GM18951 (cell line): ENCODE data around the gene TRAF3IP1.
"Not testable (repeated sequence)": the region's sequence is repeated elsewhere in the genome, so short reads cannot be mapped to it uniquely, and the experiment has no call there.

ENCODE experiments used
- POLR2A ChIP-seq: IDR thresholded peaks from 4 replicates; pipeline ENCODE4 v1.6.1; 2011; ENCODE audit warnings: mild to moderate bottlenecking; ENCODE audit not compliant: insufficient read length, insufficient read depth; ENCODE audit errors: extremely low read depth
- in situ Hi-C: fragments of 300-500 bp; cut with MboI; formaldehyde crosslinking; loops from one replicate; pipeline ENCODE4 v1.12.0; 2022; ENCODE audit warnings: low sequenced_read_pairs, mixed read lengths, inconsistent platforms; ENCODE audit not compliant: unreplicated experiment

The TRAF3IP1 gene, protein sequence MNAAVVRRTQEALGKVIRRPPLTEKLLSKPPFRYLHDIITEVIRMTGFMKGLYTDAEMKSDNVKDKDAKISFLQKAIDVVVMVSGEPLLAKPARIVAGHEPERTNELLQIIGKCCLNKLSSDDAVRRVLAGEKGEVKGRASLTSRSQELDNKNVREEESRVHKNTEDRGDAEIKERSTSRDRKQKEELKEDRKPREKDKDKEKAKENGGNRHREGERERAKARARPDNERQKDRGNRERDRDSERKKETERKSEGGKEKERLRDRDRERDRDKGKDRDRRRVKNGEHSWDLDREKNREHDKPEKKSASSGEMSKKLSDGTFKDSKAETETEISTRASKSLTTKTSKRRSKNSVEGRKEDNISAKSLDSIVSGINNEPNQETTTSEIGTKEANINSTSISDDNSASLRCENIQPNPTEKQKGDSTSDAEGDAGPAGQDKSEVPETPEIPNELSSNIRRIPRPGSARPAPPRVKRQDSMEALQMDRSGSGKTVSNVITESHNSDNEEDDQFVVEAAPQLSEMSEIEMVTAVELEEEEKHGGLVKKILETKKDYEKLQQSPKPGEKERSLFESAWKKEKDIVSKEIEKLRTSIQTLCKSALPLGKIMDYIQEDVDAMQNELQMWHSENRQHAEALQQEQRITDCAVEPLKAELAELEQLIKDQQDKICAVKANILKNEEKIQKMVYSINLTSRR

DNA sequence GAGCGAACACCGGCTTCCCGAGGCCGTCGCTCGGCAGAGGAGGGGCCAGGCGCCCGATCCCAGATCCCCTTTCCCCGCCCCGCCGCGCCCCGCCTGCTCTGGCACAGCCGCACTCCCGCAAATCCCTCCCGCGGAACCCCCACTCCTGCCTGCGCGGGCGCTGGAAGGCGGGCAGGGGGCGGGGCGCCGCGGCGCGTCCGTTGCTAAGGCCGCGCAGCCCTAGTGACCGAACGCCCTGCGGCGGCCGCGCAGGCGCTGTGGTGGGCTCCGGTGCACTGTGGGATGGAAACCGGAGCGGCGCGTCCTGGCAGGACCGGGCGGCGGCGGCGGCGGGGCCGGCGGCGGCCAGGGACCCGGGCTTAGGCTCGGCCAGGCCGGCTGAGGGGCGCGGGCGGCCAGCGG is at the start of gene TRAF3IP1:
TSS of gene TRAF3IP1 (plus strand) at position 273 of the 402 bp plus-strand sequence. CDS start 145 bp downstream, outside the sequence.
- TF ChIP-seq POLR2A, result peak; percentile 47
- in situ Hi-C loops, result no loop called here

DNA sequence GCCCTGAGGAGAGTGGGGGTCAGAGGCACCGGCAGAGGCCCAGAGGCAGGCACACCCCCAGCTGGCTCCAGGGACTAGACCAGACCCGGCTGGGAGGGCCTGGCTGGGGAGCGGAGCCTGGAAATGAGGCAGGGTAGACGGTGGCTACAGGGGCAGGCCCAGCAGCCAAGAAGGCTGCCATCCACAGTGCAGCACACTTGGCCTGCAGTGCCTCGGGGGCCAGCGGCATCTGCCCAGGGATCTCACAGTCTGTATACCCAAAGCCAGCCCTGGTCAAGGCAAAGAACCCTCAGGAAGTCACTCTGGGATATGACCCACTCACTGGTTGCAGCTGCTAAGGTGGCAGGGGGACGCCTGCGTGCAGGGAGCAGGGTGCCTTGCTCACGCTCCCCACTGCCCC is 49.7 kb upstream of the TRAF3IP1 start:
- no peak for TF ChIP-seq POLR2A

DNA sequence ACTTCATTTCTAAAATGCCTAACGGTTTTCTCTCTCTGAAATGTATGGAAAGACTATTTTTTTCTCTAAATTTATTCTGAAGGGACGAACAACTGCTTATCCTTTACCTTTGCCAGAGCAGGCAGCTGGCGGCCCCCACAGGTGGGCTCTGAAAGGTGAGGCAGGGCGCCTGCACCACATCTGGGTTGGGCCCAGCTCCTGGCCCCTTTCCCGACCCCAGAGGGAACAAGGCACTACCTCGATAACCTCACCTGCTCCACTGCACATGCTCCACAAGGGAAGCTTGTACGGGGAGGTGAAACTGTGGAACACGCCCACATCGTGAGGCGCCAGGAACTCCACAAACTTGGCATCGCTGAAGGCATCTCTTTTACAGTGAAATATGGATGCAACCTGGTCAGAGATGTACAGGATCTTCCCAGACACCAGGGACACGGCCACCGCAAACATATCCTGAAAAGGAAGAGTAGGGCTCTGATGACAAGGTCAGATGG is 49.2 kb upstream of the TRAF3IP1 start:
- no peak for TF ChIP-seq POLR2A
- in situ Hi-C loops, result no loop called here

More for the DNA sequence above, 49.7 kb upstream of the TRAF3IP1 start:
- in situ Hi-C loops, result no loop called here

DNA sequence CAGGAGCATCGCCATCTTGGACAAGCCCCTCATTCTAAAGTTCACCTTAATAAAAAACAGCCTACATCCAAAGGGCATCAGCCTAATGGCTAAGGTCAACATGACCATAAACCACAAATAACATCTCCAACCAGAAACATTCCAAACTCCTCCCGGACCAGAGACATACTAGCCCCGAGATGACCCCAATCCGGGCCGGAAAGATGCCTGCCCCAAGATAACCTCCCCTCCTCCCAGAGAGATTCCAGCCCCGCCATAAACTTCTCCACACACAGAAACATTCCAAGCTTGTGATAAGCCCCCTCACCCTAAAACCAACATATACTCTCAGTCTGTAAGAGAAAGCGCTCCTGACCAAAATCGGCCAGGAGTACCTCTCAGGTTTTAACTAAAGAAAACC is 48.6 kb upstream of the TRAF3IP1 start:
- in situ Hi-C loops, result not testable (repeated sequence)

DNA sequence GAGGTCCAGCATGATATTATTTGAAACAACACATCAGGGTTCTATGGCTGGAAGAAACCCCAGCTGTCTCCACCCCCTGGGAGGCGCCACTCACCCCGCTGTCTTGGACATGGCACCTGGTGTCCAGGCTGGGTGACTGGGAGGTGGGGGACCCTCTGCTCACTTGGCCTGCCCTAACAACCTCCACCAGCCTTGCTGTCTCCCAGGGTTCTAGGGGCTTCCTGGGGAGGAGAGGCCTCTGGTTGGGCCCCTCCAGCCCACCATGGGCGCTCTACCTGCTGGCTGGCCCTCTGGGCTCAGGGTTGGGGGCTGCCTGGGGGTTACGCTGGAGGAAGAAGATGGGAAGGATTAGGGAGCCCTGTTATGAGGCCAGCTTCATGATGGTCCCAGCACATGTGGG is 48.2 kb upstream of the TRAF3IP1 start:
- in situ Hi-C loops, result no loop called here
- TF ChIP-seq POLR2A, result no peak

DNA sequence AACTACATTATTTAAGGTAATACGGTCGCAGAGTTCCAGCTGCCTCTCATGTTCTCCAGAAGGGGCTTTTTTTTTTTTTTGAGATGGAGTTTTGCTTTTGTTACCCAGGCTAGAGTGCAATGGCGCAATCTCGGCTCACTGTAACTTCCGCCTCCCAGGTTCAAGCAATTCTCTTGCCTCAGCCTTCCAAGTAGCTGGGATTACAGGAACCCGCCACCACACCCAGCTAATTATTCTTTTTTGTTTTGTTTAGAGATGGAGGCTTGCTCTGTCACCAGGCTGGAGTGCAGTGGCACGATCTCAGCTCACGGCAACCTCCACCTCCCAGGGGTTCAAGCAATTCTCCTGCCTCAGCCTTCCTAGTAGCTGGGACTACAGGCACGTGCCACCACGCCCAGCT is 46.9 kb upstream of the TRAF3IP1 start:
- in situ Hi-C loops, result not testable (repeated sequence)

DNA sequence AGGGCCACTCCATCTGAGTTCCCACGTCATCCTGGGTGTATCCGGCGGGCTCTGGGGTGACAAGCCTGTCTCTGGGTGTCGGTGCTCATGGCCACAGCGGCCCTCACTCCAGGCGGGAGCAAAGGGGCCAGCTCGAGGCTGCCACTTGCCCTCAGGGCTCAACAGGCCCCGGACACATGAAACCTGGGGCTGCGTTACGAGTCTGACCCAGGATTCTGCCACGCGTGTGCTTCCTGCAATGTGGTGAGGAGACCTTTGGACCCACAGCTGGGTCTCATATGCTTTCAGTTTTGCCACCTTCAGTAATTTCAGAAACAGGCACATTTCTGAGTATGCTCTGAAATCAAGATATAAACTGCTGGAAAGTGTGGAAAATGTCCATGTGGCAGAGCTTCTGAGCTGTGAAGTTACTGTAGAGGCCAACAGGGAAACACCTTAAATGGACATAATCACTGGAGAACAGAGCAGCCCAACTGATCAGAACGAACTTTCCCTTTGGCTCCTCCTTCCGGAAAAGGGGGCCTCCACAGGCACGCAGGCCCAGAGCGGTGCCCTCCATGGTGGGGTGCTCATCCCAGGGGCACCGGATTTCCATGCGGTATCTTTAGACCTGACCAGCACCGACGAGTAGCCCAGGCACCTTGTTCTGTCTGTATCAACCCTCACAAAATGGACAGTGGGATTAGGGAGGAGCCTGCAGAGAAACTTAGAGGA is 46.0 kb upstream of the TRAF3IP1 start:
- TF ChIP-seq POLR2A, result no peak
- in situ Hi-C loops, result no loop called here

DNA sequence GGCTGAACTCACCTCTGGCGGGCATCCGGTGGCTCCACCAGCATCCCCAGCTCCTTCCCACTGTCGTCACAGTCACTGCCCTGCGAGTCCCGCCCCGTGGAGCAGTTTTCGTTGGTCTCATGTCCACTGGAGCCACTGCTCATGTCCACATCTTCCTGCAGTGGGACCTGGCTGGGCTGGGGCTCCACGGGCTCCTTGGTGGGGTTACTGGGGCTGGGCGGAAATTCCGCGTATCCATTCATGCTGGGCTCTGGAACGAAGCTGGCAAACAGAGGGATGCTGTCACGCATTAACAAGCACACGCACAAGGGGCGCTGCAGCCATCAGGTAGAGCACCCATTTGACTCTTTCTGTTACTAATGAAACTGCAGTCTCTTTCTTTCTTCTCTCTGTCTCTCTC is 42.6 kb upstream of the TRAF3IP1 start:
- in situ Hi-C loops, result no loop called here
- TF ChIP-seq POLR2A, result no peak

DNA sequence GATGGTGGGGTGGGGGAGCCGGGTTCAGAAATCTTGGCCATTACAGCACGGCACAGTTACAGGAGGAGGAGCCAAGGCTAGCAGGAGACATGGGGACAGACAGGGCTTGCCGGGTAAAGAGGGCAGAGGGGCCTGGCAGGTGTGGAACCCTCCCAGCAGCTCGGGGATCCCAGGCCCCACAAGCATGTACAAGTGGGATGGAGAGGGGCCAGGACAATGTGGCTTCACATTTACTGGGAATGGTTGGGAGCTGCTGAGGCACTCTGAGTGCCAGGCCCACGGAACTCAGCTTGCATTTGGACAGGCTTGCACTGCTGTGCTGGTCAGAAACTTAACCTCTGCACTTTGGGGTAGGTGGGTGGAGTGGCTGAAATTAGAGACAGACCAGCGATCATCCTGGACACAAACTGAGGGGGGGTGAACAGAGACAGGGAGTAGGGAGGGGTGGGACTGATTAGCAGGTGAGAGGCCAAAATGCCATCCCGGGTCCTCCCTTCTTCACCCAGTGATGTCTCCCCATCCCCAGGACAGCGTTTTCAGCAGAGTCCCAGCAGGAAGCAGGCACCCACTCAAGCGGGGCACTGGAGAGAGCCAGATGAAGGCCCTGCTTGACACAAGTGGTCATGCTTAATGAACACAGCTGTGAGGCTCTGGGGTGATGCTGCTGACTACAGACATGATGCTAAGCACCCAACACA is 41.5 kb upstream of the TRAF3IP1 start:
- in situ Hi-C loops, result no loop called here
- no peak for TF ChIP-seq POLR2A

DNA sequence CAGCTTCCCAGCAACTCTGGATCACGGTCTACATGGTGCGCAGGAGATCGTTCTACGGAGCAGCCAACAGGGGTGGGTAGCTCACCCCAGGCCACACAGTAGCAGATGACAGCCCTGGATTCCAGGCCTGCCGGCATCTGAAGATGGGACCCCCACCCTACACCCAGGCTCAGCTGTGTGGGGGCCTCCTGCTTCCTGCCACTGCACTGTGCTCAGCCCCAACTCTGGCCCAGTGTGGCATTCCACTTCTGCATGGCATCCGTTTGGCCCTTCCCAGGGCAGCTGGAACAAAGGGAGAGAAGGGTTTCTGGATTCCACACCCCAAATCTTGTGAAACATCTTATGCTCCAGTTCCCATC is 41.0 kb upstream of the TRAF3IP1 start:
- no peak for TF ChIP-seq POLR2A
- in situ Hi-C loops, result no loop called here

DNA sequence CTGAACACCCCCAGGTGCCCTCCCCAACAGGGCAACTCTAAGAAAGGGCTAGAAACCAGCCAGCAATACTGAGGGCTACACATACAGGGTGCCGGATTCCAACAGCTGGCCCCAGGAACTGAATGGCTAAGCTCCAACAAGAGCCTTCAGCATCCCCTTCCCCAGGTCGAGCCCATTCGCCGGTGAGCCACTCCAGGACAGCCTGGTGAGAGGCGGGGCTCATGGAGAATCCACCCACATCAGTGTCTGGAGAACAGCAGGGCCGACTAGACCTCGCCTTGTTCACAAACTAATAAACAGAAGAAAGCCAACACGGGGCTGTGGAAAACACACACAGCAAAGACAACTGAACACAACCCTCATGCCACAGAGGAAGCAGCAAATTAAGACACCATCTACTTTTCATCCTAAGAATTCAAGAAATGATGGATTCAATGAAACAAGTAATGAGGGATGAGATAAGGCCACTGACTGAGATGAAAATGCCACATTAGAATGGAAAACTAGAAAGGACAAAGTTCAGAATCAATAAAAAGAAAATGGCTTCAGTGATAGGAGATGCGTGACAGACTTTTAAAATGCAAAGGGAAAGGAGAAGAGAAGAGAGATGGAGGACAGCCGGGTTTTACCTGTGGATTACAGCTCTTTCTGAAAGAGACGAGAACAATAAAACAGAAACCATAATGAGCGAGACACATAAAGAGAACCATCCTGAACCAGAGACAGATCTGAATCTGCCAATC is 40.1 kb upstream of the TRAF3IP1 start:
- in situ Hi-C loops, result no loop called here
- no peak for TF ChIP-seq POLR2A

DNA sequence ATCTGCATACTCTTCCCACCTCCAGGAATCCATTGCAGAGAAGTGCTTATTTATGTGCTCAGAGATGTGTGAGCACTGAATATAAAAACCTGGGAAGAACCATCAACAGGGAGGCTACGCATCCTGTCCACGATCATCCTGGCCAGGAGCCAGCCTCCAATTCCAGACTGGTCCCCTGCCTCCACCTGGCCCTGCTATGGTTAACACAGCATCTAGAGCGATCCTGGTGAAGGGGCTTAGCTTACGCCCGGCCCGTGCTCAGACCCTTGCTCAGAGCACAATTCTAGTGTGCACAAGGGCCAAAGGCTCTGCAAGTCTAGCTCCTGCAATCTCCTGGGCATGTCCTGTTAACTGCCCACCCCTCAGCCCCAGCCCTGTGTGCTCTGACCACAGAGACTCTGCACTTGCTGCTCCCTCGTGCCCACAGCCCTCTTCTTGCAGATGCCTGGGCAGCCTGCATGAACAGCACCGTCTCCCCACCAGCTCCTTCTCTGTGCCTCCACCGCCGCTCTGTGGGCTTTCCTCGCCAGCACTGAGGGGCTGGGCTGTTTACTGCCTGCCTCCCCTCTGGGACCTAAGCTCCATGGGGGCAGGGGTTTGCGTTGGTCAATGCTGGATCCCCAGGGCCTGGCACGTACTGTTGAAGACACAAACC is 38.4 kb upstream of the TRAF3IP1 start:
- in situ Hi-C loops, result no loop called here
- no peak for TF ChIP-seq POLR2A
